Measurements from ENCODE around the gene GALNT12. TPM values are rescaled to one million over a fixed set of nuclear protein-coding genes. Genes with fewer than 3 reads are reported as not detected.

Gene GALNT12
- total RNA-seq, 1 experiment from 2014 or later = 52.9 TPM

GRCh38 chr9:98873526-98873925, 66.1 kb downstream of the GALNT12 start:
- intact Hi-C loops (cut with micrococcal nuclease; ENCODE audit: unreplicated experiment) = loop anchor here (5.0 kb wide), 1 partner anchor 104 kb away; no protein-coding TSS in a partner anchor

GRCh38 chr9:98873951-98874371, 66.5 kb downstream of the GALNT12 start:
- Histone ChIP-seq H3K4me3 (no peak overlapping the region), H3K27ac (no peak overlapping the region), H2AFZ (no peak overlapping the region), H3K4me2 (no peak overlapping the region), H3F3A (ENCODE audit: insufficient read depth, low read depth) (no peaks in the 10 kb centered on the region), H3K36me3 (ENCODE audit: low read depth) (no peaks in the 10 kb centered on the region), H3K79me2 (ENCODE audit: low read depth) (no peaks in the 10 kb centered on the region), H3K9me3 (ENCODE audit: insufficient read depth, low read depth) (no peaks in the 10 kb centered on the region), H3K9me2 (ENCODE audit: insufficient read depth) (no peaks in the 10 kb centered on the region), H4K20me1 (ENCODE audit: insufficient read depth) (no peaks in the 10 kb centered on the region), H3K4me1 (replicated peaks; ENCODE audit: insufficient read depth) (no peaks in the 10 kb centered on the region), H3K27me3 (ENCODE audit: insufficient read depth, low read depth) (peaks cover 19% of the 10 kb centered on the region)
- no peak for DNase-seq
- TF ChIP-seq CTCF (conservative IDR thresholded peaks at IDR 0.05) (no peak), EZH2 (IDR thresholded peaks at IDR 0.05; ENCODE audit: low read depth) (no peak)
- ChIA-PET POLR2A (ENCODE audit: unreplicated experiment) (no interaction called here), CTCF (no interaction called here)
- BruUV-seq (replicated peaks) = no TSS peak
- intact Hi-C loops (cut with micrococcal nuclease; ENCODE audit: unreplicated experiment) = loop anchor here (5.0 kb wide), 1 partner anchor 103 kb away; no protein-coding TSS in a partner anchor

More at GRCh38 chr9:98873526-98873925, 66.1 kb downstream of the GALNT12 start:
- ChIA-PET CTCF (no interaction called here), POLR2A (ENCODE audit: unreplicated experiment) (no interaction called here)
- no TSS peak for BruUV-seq (replicated peaks)
- Histone ChIP-seq H3F3A (ENCODE audit: insufficient read depth, low read depth) (no peaks in the 10 kb centered on the region), H3K27me3 (ENCODE audit: insufficient read depth, low read depth) (peaks cover 14% of the 10 kb centered on the region), H3K27ac (no peak overlapping the region), H3K9me2 (ENCODE audit: insufficient read depth) (no peaks in the 10 kb centered on the region), H3K9me3 (ENCODE audit: insufficient read depth, low read depth) (no peaks in the 10 kb centered on the region), H4K20me1 (ENCODE audit: insufficient read depth) (no peaks in the 10 kb centered on the region), H3K4me3 (no peak overlapping the region), H3K36me3 (ENCODE audit: low read depth) (no peaks in the 10 kb centered on the region), H3K4me1 (replicated peaks; ENCODE audit: insufficient read depth) (no peaks in the 10 kb centered on the region), H3K79me2 (ENCODE audit: low read depth) (no peaks in the 10 kb centered on the region), H3K4me2 (no peak overlapping the region), H2AFZ (no peak overlapping the region)
- no peak for TF ChIP-seq CTCF (conservative IDR thresholded peaks at IDR 0.05)
- TF ChIP-seq EZH2 (IDR thresholded peaks at IDR 0.05; ENCODE audit: low read depth) = no peak
- DNase-seq = no peak

GRCh38 chr9:98874721-98875255, 67.3 kb downstream of the GALNT12 start:
- H3K27me3 ChIP-seq (ENCODE audit: insufficient read depth, low read depth) = peaks cover 27% of the 10 kb centered on the region
- H3K79me2 ChIP-seq (ENCODE audit: low read depth) = no peaks in the 10 kb centered on the region
- H3K4me3 ChIP-seq = no peak overlapping the region
- ChIA-PET CTCF (no interaction called here), POLR2A (ENCODE audit: unreplicated experiment) (no interaction called here)
- no peak for TF ChIP-seq EZH2 (IDR thresholded peaks at IDR 0.05; ENCODE audit: low read depth)
- no peak for TF ChIP-seq CTCF (conservative IDR thresholded peaks at IDR 0.05)
- no peaks in the 10 kb centered on the region for H3K36me3 ChIP-seq (ENCODE audit: low read depth)
- DNase-seq = no peak
- H3K9me2 ChIP-seq (ENCODE audit: insufficient read depth) = no peaks in the 10 kb centered on the region
- H3K9me3 ChIP-seq (ENCODE audit: insufficient read depth, low read depth) = no peaks in the 10 kb centered on the region
- H3K4me2 ChIP-seq = no peak overlapping the region
- no peaks in the 10 kb centered on the region for H4K20me1 ChIP-seq (ENCODE audit: insufficient read depth)
- BruUV-seq (replicated peaks) = no TSS peak
- no peaks in the 10 kb centered on the region for H3F3A ChIP-seq (ENCODE audit: insufficient read depth, low read depth)
- intact Hi-C loops (cut with micrococcal nuclease; ENCODE audit: unreplicated experiment) = loop anchor here (5.0 kb wide), 1 partner anchor 103 kb away; no protein-coding TSS in a partner anchor
- H3K27ac ChIP-seq = no peak overlapping the region
- H2AFZ ChIP-seq = no peak overlapping the region
- no peaks in the 10 kb centered on the region for H3K4me1 ChIP-seq (replicated peaks; ENCODE audit: insufficient read depth)

All from PC-9 (cell line).